HCT116 (cell line): Measurements from ENCODE around the gene SYMPK. TPM values are rescaled to one million over a fixed set of nuclear protein-coding genes. Genes with fewer than 3 reads are reported as not detected.

ENCODE experiments used
- ATAC-seq: fragments of 200-7000 bp; cut with Tn5 transposase; 2 replicates; pipeline ENCODE4 v1.9.1; 2020; ENCODE audit warnings: mild to moderate bottlenecking, moderate library complexity
- BruUV-seq: library from RNA; stranded (reverse); fragments of 400-500 nt; replicated peaks from 2 replicates; lab custom pipeline; 2021; lab: Mats Ljungman, UMichigan
- CTCF ChIA-PET: fragments of 300-600 bp; sonication (Branson Sonifier 250); formaldehyde crosslinking; loops from one replicate; lab custom pipeline; 2021; ENCODE audit warnings: antibody characterized with exemption; lab: Charles Lee
- POLR2A ChIA-PET: fragments of 300-600, 350-600 bp; sonication (Branson Sonifier 250); formaldehyde crosslinking; loops from one replicate; lab custom pipeline; 2021; ENCODE audit warnings: antibody characterized with exemption; lab: Charles Lee
- RAD21 ChIA-PET, 2 experiments: fragments of 300-600 bp; sonication (Branson Sonifier 250); formaldehyde crosslinking; loops; one replicate each; lab custom pipeline; 2023; ENCODE audit warnings: low total read pairs in 2 of 2; ENCODE audit not compliant: uncharacterized antibody in 2 of 2, unreplicated experiment in 2 of 2, low non-redundant PET in 1 of 2; lab: Charles Lee
- DNase-seq: peaks from one replicate; pipeline ENCODE4 v3.0.0-alpha.2; 2010; ENCODE audit warnings: low read depth, low spot score
- H2AFZ ChIP-seq: fragments of 200-600 bp; shearing (Covaris generic), sonication (generic); 2 replicates; pipeline ENCODE4 v1.6.1; 2017; ENCODE audit warnings: low read depth, mixed run types, mixed read lengths, antibody characterized with exemption, low read length; ENCODE audit not compliant: poor library complexity, severe bottlenecking
- H3K27ac ChIP-seq: 2 replicates; pipeline ENCODE4 v1.5.1; 2012; ENCODE audit warnings: low read depth, low read length
- H3K27me3 ChIP-seq: fragments of 200-600 bp; sonication (generic); 2 replicates; pipeline ENCODE4 v1.6.1; 2016; ENCODE audit warnings: mixed run types, low read length, mixed read lengths; ENCODE audit not compliant: insufficient read depth
- H3K36me3 ChIP-seq, 2 experiments: fragments of 200-500 bp in 1 of 2; fragments of 200-600 bp in 1 of 2; sonication (Bioruptor generic) in 1 of 2; sonication (generic) in 1 of 2; 2 replicates each; pipeline versions ENCODE4 v1.5.1 to v1.6.1; 2014 to 2016; ENCODE audit warnings: low read length in 2 of 2, inconsistent platforms in 1 of 2, mixed read lengths in 1 of 2, mixed run types in 1 of 2; ENCODE audit not compliant: insufficient read depth in 2 of 2, control insufficient read depth in 1 of 2
- H3K4me1 ChIP-seq, 2 experiments: fragments of 200-600 bp in 1 of 2; sonication (generic) in 1 of 2; 2 replicates each; pipeline versions ENCODE4 v1.5.1 to v1.6.1; 2012 to 2017; ENCODE audit warnings: low read length in 2 of 2, inconsistent platforms in 1 of 2, mild to moderate bottlenecking in 1 of 2, mixed read lengths in 1 of 2, mixed run types in 1 of 2, moderate library complexity in 1 of 2; ENCODE audit not compliant: insufficient read depth in 2 of 2, control insufficient read depth in 1 of 2
- H3K4me2 ChIP-seq: fragments of 200-600 bp; sonication (generic); 2 replicates; pipeline ENCODE4 v1.6.1; 2017; ENCODE audit warnings: mixed run types, low read length, mixed read lengths
- H3K4me3 ChIP-seq, 2 experiments: fragments of 200-600 bp in 1 of 2; sonication (generic) in 1 of 2; replicated peaks in 1 of 2; 2 replicates each; pipeline ENCODE4 v1.5.1; 2011 to 2016; ENCODE audit warnings: low read length in 2 of 2, control low read depth in 1 of 2, low read depth in 1 of 2, mild to moderate bottlenecking in 1 of 2, mixed read lengths in 1 of 2, mixed run types in 1 of 2
- H3K79me2 ChIP-seq: fragments of 200-600 bp; sonication (generic); 2 replicates; pipeline ENCODE4 v1.6.1; 2017; ENCODE audit warnings: mild to moderate bottlenecking, mixed run types, low read length, moderate library complexity, mixed read lengths; ENCODE audit not compliant: insufficient read depth
- H3K9ac ChIP-seq: fragments of 200-600 bp; sonication (generic); 2 replicates; pipeline ENCODE4 v1.6.1; 2016; ENCODE audit warnings: low read length, mixed read lengths
- H3K9me2 ChIP-seq: fragments of 200-600 bp; sonication (generic), shearing (Covaris generic); 2 replicates; pipeline ENCODE4 v1.6.1; 2017; ENCODE audit warnings: mixed run types, mild to moderate bottlenecking, moderate library complexity; ENCODE audit not compliant: insufficient read depth
- H3K9me3 ChIP-seq, 2 experiments: fragments of 200-500 bp in 1 of 2; fragments of 200-600 bp in 1 of 2; sonication (Bioruptor generic) in 1 of 2; sonication (generic) in 1 of 2; 2 replicates each; pipeline ENCODE4 v1.6.1; 2014 to 2017; ENCODE audit warnings: low read length in 2 of 2, mixed read lengths in 2 of 2, inconsistent platforms in 1 of 2, low read depth in 1 of 2, mild to moderate bottlenecking in 1 of 2, mixed run types in 1 of 2, moderate library complexity in 1 of 2; ENCODE audit not compliant: control insufficient read depth in 1 of 2, insufficient read depth in 1 of 2
- H4K20me1 ChIP-seq: fragments of 200-600 bp; sonication (generic), shearing (Covaris generic); 2 replicates; pipeline ENCODE4 v1.6.1; 2017; ENCODE audit warnings: mixed run types, mild to moderate bottlenecking, moderate library complexity; ENCODE audit not compliant: insufficient read depth
- CBX3 ChIP-seq: IDR thresholded peaks from 2 replicates; pipeline ENCODE4 v1.6.1; 2012; ENCODE audit warnings: low read depth
- CTCF ChIP-seq, 3 experiments: fragments of 200-600 bp in 1 of 3; sonication (generic) in 1 of 3; IDR thresholded peaks in 2 of 3; conservative IDR thresholded peaks in 1 of 3; 2 replicates each; pipeline ENCODE4 v1.5.1; 2012 to 2017; ENCODE audit warnings: low read depth in 2 of 3, low read length in 2 of 3, antibody characterized with exemption in 1 of 3, borderline replicate concordance in 1 of 3, control low read depth in 1 of 3, mild to moderate bottlenecking in 1 of 3, mixed read lengths in 1 of 3, mixed run types in 1 of 3, moderate library complexity in 1 of 3; ENCODE audit not compliant: insufficient read depth in 1 of 3
- ELF1 ChIP-seq: IDR thresholded peaks from 2 replicates; pipeline ENCODE4 v1.6.1; 2012; ENCODE audit warnings: low read depth, borderline replicate concordance
- EZH2phosphoT487 ChIP-seq: fragments of 200-600 bp; IDR thresholded peaks from 2 replicates; pipeline ENCODE4 v1.6.1; 2018; ENCODE audit warnings: antibody characterized with exemption, borderline replicate concordance
- FOSL1 ChIP-seq: IDR thresholded peaks from 2 replicates; pipeline ENCODE4 v1.6.1; 2012; ENCODE audit warnings: low read depth
- JUND ChIP-seq: IDR thresholded peaks from 2 replicates; pipeline ENCODE4 v1.6.1; 2012
- MAX ChIP-seq: IDR thresholded peaks from 2 replicates; pipeline ENCODE4 v1.6.1; 2012
- POLR2AphosphoS5 ChIP-seq: IDR thresholded peaks from 2 replicates; pipeline ENCODE4 v1.6.1; 2011; ENCODE audit warnings: mild to moderate bottlenecking, low read depth, low read length, moderate library complexity
- REST ChIP-seq: IDR thresholded peaks from 2 replicates; pipeline ENCODE4 v1.6.1; 2012; ENCODE audit warnings: low read depth
- SP1 ChIP-seq: IDR thresholded peaks from 2 replicates; pipeline ENCODE4 v1.6.1; 2012; ENCODE audit warnings: low read depth
- SRF ChIP-seq: IDR thresholded peaks from 2 replicates; pipeline ENCODE4 v1.6.1; 2012; ENCODE audit warnings: low read depth
- TCF7L2 ChIP-seq: IDR thresholded peaks from 2 replicates; pipeline ENCODE4 v1.7.0; 2011; ENCODE audit warnings: borderline replicate concordance, inconsistent platforms; ENCODE audit not compliant: insufficient read depth, insufficient read length; ENCODE audit errors: extremely low read depth
- YY1 ChIP-seq: IDR thresholded peaks from 2 replicates; pipeline ENCODE4 v1.6.1; 2011; ENCODE audit warnings: low read length, low read depth, moderate library complexity, mild to moderate bottlenecking; ENCODE audit not compliant: insufficient replicate concordance; ENCODE audit errors: extremely low read depth
- ZBTB33 ChIP-seq: IDR thresholded peaks from 2 replicates; pipeline ENCODE4 v1.6.1; 2011; ENCODE audit warnings: mild to moderate bottlenecking, low read length, moderate library complexity; ENCODE audit not compliant: insufficient replicate concordance; ENCODE audit errors: extremely low read depth
- ZFX ChIP-seq: fragments of 450-650 bp; IDR thresholded peaks from 2 replicates; pipeline ENCODE4 v1.6.1; 2017
- intact Hi-C: fragments of 100-400 bp; cut with micrococcal nuclease; formaldehyde crosslinking; loops from 2 replicates; pipeline ENCODE4 v1.10.0; 2022
- total RNA-seq: library from RNA; stranded (reverse); gene quantifications from one replicate; pipeline ENCODE4 v1.2.1, GENCODE V29; 2021; ENCODE audit not compliant: unreplicated experiment

The SYMPK gene
- total RNA-seq, 1 experiment from 2014 or later = 117 TPM

- no peak for TF ChIP-seq REST
- no peak for TF ChIP-seq TCF7L2
- no peak for TF ChIP-seq POLR2AphosphoS5
- no peak for TF ChIP-seq YY1
- no peak for TF ChIP-seq ZFX
- no peak for TF ChIP-seq CBX3
- TF ChIP-seq SP1 = no peak
These were observed 58.1 kb downstream of the SYMPK start (continued) for GRCh38 chr19:45804959-45805230.

- Histone ChIP-seq H3K4me3 (no peak overlapping the region), H2AFZ (no peak overlapping the region), H3K79me2 (no peaks in the 10 kb centered on the region), H3K27ac (no peak overlapping the region), H4K20me1 (no peaks in the 10 kb centered on the region), H3K9me2 (no peaks in the 10 kb centered on the region), H3K4me1 (peaks cover 0 to 15% of the 10 kb centered on the region in 2 experiments; a peak in 2 of 4 replicates), H3K36me3 (no peaks in the 10 kb centered on the region), H3K9ac (no peak overlapping the region), H3K27me3 (no peaks in the 10 kb centered on the region), H3K4me2 (no peak overlapping the region), H3K9me3 (no peaks in the 10 kb centered on the region)
- no TSS peak for BruUV-seq
- TF ChIP-seq MAX = no peak
- TF ChIP-seq POLR2AphosphoS5 = no peak
- no peak for TF ChIP-seq YY1
- TF ChIP-seq SRF = no peak
- no peak for TF ChIP-seq ELF1
- TF ChIP-seq EZH2phosphoT487 = no peak
- no peak for TF ChIP-seq JUND
- no peak for TF ChIP-seq FOSL1
- no peak for TF ChIP-seq ZBTB33
- TF ChIP-seq CTCF (IDR thresholded peaks at IDR 0.05 in 2 of 3, conservative IDR thresholded peaks at IDR 0.05 in 1 of 3; ENCODE audit: borderline replicate concordance in 1 of 3, insufficient read depth in 1 of 3, low read depth in 2 of 3, low read length in 2 of 3) = no peak
- no peak for TF ChIP-seq ZFX
- no peak for TF ChIP-seq CBX3
- ChIA-PET CTCF (interaction anchor here (0.9 to 4.2 kb wide), 2 partner anchors 12 to 34 kb away, joined by 3 to 21 read pairs; no protein-coding TSS in a partner anchor), POLR2A (no interaction called here), RAD21 (no interaction called here)
- no peak for DNase-seq
- intact Hi-C loops = no loop called here
- no peak for ATAC-seq
These were observed 58.6 kb downstream of the SYMPK start for GRCh38 chr19:45804140-45804958.
